Measurements from ENCODE around the gene ARHGAP5.

DNA sequence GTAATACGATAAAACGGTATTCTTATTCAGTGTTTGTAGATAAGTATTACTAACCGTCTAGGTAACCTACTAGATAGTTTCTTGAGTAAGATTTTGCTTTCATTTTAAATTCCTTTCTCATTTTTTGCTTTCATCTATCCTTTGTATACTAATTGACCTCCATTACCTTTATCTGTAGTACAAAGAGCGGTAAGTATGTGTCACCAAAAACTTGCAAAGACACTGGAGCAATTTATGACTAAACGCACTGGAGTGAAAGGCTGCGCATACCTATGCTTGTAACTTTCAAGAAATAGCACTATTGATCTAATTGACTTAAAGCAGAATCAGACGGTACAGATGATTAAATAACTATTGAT is 1.7 kb downstream of the ARHGAP5 start:
- TF ChIP-seq, protein P1, sequence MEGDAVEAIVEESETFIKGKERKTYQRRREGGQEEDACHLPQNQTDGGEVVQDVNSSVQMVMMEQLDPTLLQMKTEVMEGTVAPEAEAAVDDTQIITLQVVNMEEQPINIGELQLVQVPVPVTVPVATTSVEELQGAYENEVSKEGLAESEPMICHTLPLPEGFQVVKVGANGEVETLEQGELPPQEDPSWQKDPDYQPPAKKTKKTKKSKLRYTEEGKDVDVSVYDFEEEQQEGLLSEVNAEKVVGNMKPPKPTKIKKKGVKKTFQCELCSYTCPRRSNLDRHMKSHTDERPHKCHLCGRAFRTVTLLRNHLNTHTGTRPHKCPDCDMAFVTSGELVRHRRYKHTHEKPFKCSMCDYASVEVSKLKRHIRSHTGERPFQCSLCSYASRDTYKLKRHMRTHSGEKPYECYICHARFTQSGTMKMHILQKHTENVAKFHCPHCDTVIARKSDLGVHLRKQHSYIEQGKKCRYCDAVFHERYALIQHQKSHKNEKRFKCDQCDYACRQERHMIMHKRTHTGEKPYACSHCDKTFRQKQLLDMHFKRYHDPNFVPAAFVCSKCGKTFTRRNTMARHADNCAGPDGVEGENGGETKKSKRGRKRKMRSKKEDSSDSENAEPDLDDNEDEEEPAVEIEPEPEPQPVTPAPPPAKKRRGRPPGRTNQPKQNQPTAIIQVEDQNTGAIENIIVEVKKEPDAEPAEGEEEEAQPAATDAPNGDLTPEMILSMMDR (IDR thresholded peaks at IDR 0.05): no peak
- TF ChIP-seq POLR2A (IDR thresholded peaks at IDR 0.05): no peak
